GM23338 (cell line): Measurements from ENCODE around the gene SPINK8. TPM values are rescaled to one million over a fixed set of nuclear protein-coding genes. Genes with fewer than 3 reads are reported as not detected.

Experiments
- ATAC-seq: fragments of 200-7000 bp; cut with Tn5 transposase; 3 replicates; pipeline ENCODE4 v1.9.1; 2020
- DNase-seq: peaks from one replicate; pipeline ENCODE4 v3.0.0-alpha.2; 2015; ENCODE audit warnings: low spot score
- H2AFZ ChIP-seq: fragments of 200-600 bp; sonication (generic); 2 replicates; pipeline ENCODE4 v1.8.0; 2016; ENCODE audit warnings: antibody characterized with exemption, mild to moderate bottlenecking, moderate library complexity
- H3F3A ChIP-seq: fragments of 200-600 bp; sonication (generic); replicated peaks from 2 replicates; pipeline ENCODE4 v1.8.0; 2017; ENCODE audit warnings: antibody characterized with exemption, mixed run types, low read depth
- H3K27ac ChIP-seq: fragments of 200-600 bp; sonication (generic); 2 replicates; pipeline ENCODE4 v1.6.1; 2016; ENCODE audit warnings: low read depth
- H3K27me3 ChIP-seq: fragments of 200-600 bp; sonication (generic); 2 replicates; pipeline ENCODE4 v1.8.0; 2016; ENCODE audit warnings: mild to moderate bottlenecking, mixed run types, moderate library complexity; ENCODE audit not compliant: insufficient read depth
- H3K36me3 ChIP-seq: fragments of 200-600 bp; sonication (generic); 2 replicates; pipeline ENCODE4 v1.8.0; 2016; ENCODE audit warnings: mild to moderate bottlenecking; ENCODE audit not compliant: insufficient read depth
- H3K4me1 ChIP-seq: fragments of 200-600 bp; sonication (generic); 2 replicates; pipeline ENCODE4 v1.8.0; 2016; ENCODE audit warnings: mild to moderate bottlenecking, moderate library complexity; ENCODE audit not compliant: insufficient read depth
- H3K4me2 ChIP-seq: fragments of 200-600 bp; sonication (generic); 2 replicates; pipeline ENCODE4 v1.7.1; 2017; ENCODE audit warnings: mixed run types
- H3K4me3 ChIP-seq: fragments of 200-600 bp; sonication (generic); 2 replicates; pipeline ENCODE4 v1.6.1; 2016; ENCODE audit warnings: mixed run types
- H3K79me2 ChIP-seq: fragments of 200-600 bp; sonication (generic); replicated peaks from 2 replicates; pipeline ENCODE4 v1.8.0; 2017; ENCODE audit warnings: mild to moderate bottlenecking; ENCODE audit not compliant: insufficient read depth
- H3K9me2 ChIP-seq: fragments of 200-600 bp; sonication (generic); 2 replicates; pipeline ENCODE4 v1.8.0; 2017; ENCODE audit not compliant: insufficient read depth
- H4K20me1 ChIP-seq: fragments of 200-600 bp; sonication (generic); replicated peaks from 2 replicates; pipeline ENCODE4 v1.8.0; 2017; ENCODE audit warnings: mild to moderate bottlenecking; ENCODE audit not compliant: insufficient read depth
- H3K27ac Mint-ChIP-seq: 2 replicates; pipeline ENCODE4 v1.8.0; 2020; ENCODE audit warnings: inconsistent platforms, mild to moderate bottlenecking, moderate library complexity, mixed read lengths
- H3K27me3 Mint-ChIP-seq: 3 replicates; pipeline ENCODE4 v1.8.0; 2022; ENCODE audit warnings: low read depth, mild to moderate bottlenecking, moderate library complexity, mixed read lengths, inconsistent platforms; ENCODE audit not compliant: insufficient read depth, poor library complexity
- H3K36me3 Mint-ChIP-seq: 3 replicates; pipeline ENCODE4 v1.8.0; 2021; ENCODE audit warnings: low read depth, mild to moderate bottlenecking, inconsistent platforms, moderate library complexity, mixed read lengths
- H3K4me1 Mint-ChIP-seq: 3 replicates; pipeline ENCODE4 v1.8.0; 2020; ENCODE audit warnings: mild to moderate bottlenecking, inconsistent platforms, mixed read lengths
- H3K4me3 Mint-ChIP-seq: 3 replicates; pipeline ENCODE4 v1.8.0; 2021; ENCODE audit warnings: moderate library complexity, mild to moderate bottlenecking, inconsistent platforms, mixed read lengths
- H3K9me3 Mint-ChIP-seq: 3 replicates; pipeline ENCODE4 v1.8.0; 2020; ENCODE audit warnings: moderate library complexity, mild to moderate bottlenecking, inconsistent platforms, mixed read lengths
- CREB1 ChIP-seq: fragments of 250-450 bp; sonication (Bioruptor Pico); IDR thresholded peaks from 2 replicates; pipeline ENCODE4 v1.5.0; 2020; ENCODE audit warnings: low read depth, mild to moderate bottlenecking, moderate library complexity
- CTCF ChIP-seq, 2 experiments: fragments of 200-600 bp in 1 of 2; sonication (generic) in 1 of 2; conservative IDR thresholded peaks; 2 replicates each; pipeline versions ENCODE4 v1.5.1 to v1.6.1; 2016 to 2017; ENCODE audit warnings: antibody characterized with exemption in 2 of 2, low read depth in 2 of 2, mild to moderate bottlenecking in 2 of 2, moderate library complexity in 1 of 2
- ETS1 ChIP-seq: IDR thresholded peaks from 2 replicates; pipeline ENCODE4 v1.6.1; 2016; ENCODE audit warnings: antibody characterized with exemption
- EZH2 ChIP-seq: fragments of 200-600 bp; sonication (generic); IDR thresholded peaks from one replicate; pipeline ENCODE4 v1.8.0; 2017; ENCODE audit warnings: antibody characterized with exemption, mild to moderate bottlenecking, low read depth; ENCODE audit not compliant: unreplicated experiment
- EZH2phosphoT487 ChIP-seq: fragments of 200-600 bp; sonication (generic); IDR thresholded peaks from one replicate; pipeline ENCODE4 v1.8.1; 2018; ENCODE audit warnings: antibody characterized with exemption; ENCODE audit not compliant: unreplicated experiment
- JUNB ChIP-seq: IDR thresholded peaks from one replicate; pipeline ENCODE4 v1.6.1; 2016; ENCODE audit warnings: antibody characterized with exemption; ENCODE audit not compliant: unreplicated experiment
- REST ChIP-seq: IDR thresholded peaks from one replicate; pipeline ENCODE4 v1.6.1; 2018; ENCODE audit warnings: antibody characterized with exemption; ENCODE audit not compliant: unreplicated experiment
- ZNF462 ChIP-seq: fragments of 250-450 bp; sonication (Bioruptor Pico); IDR thresholded peaks from 2 replicates; pipeline ENCODE4 v1.5.0; 2020; ENCODE audit warnings: mild to moderate bottlenecking, moderate library complexity
- polyA plus RNA-seq: library from polyadenylated mRNA; unstranded; fragments of >200 nt; fragmentation: Nextera tagmentation; extraction: Ambion mirVana; gene quantifications from 2 replicates; pipeline ENCODE4 v1.2.1, GENCODE V29; 2016
- total RNA-seq: library from RNA; depleted of rRNA; stranded (reverse); fragments of >200 nt; shearing (Covaris generic); gene quantifications from 2 replicates; pipeline ENCODE4 v1.2.3, GENCODE V29; 2014

SPINK8 gene
- total and polyA plus RNA-seq, 2 experiments from 2014 or later: not detected

GRCh38 chr3:48294611-48295263, 38.7 kb downstream of the SPINK8 start:
- Mint-ChIP-seq H3K36me3 (peaks cover 53% of the 10 kb centered on the region), H3K4me1 (0 out of 3 replicates have a peak, but pooled peaks cover 2% of the 10 kb centered on the region), H3K27ac (no peak overlapping the region), H3K27me3 (peaks cover 3% of the 10 kb centered on the region), H3K4me3 (no peak overlapping the region), H3K9me3 (no peaks in the 10 kb centered on the region)
- Histone ChIP-seq H3K36me3 (peaks cover 10% of the 10 kb centered on the region), H3K9me2 (no peaks in the 10 kb centered on the region), H3K27me3 (no peaks in the 10 kb centered on the region), H3K79me2 (no peaks in the 10 kb centered on the region; the same call in 1 of the 2 replicates), H4K20me1 (peaks cover 11% of the 10 kb centered on the region; the same call in 1 of the 2 replicates), H3K4me3 (no peak overlapping the region), H3K4me1 (no peaks in the 10 kb centered on the region), H3K4me2 (no peak overlapping the region), H2AFZ (no peak overlapping the region), H3K27ac (no peak overlapping the region), H3F3A (no peaks in the 10 kb centered on the region)
- TF ChIP-seq ZNF462 (CRISPR knock-in tag): no peak
- no peak for ATAC-seq
- DNase-seq: no peak

GRCh38 chr3:48289659-48290058, 43.8 kb downstream of the SPINK8 start:
- H3K36me3 Mint-ChIP-seq: peaks cover 60% of the 10 kb centered on the region
- H3K27me3 Mint-ChIP-seq: peaks cover 5% of the 10 kb centered on the region
- H3K4me3 Mint-ChIP-seq: no peak overlapping the region
- Histone ChIP-seq H3K4me2 (no peak overlapping the region), H3K79me2 (no peaks in the 10 kb centered on the region), H2AFZ (no peak overlapping the region), H3K4me3 (no peak overlapping the region), H3K36me3 (peaks cover 6% of the 10 kb centered on the region), H3K4me1 (no peaks in the 10 kb centered on the region), H3K27ac (no peak overlapping the region), H3K27me3 (no peaks in the 10 kb centered on the region), H4K20me1 (peaks cover 18% of the 10 kb centered on the region), H3F3A (no peaks in the 10 kb centered on the region), H3K9me2 (peaks cover 12% of the 10 kb centered on the region)
- no peak overlapping the region for H3K27ac Mint-ChIP-seq
- peaks cover 15% of the 10 kb centered on the region for H3K9me3 Mint-ChIP-seq
- no peak for DNase-seq
- no peaks in the 10 kb centered on the region for H3K4me1 Mint-ChIP-seq
- no peak for ATAC-seq
- no peak for TF ChIP-seq CREB1 (CRISPR knock-in tag)
- TF ChIP-seq CTCF (conservative IDR thresholded peaks at IDR 0.05; ENCODE audit: low read depth in 2 of 2): no peak
- no peak for TF ChIP-seq ETS1
- TF ChIP-seq EZH2: no peak
- TF ChIP-seq REST: no peak
- no peak for TF ChIP-seq EZH2phosphoT487
- no peak for TF ChIP-seq JUNB
